Spleen (tissue), 7 donors: Measurements from ENCODE around the gene SYNGR2.

ENCODE experiments used
- CTCF ChIP-seq, 11 experiments: fragments of 200-600 bp in 7 of 11; fragments of 450-650 bp in 4 of 11; sonication (generic) in 4 of 11; IDR thresholded peaks in 8 of 11; conservative IDR thresholded peaks in 3 of 11; 1 replicate in 7 of 11; 2 replicates in 4 of 11; pipeline versions ENCODE4 v1.4.0 to v1.8.0; 2016 to 2021; ENCODE audit warnings: antibody characterized with exemption in 11 of 11, inconsistent platforms in 4 of 11, mild to moderate bottlenecking in 1 of 11
- POLR2A ChIP-seq, 3 donors: fragments of 450-650 bp; IDR thresholded peaks; one replicate each; pipeline ENCODE4 v1.5.1; 2017; ENCODE audit warnings: antibody characterized with exemption in 3 of 3, mild to moderate bottlenecking in 1 of 3
- donor health status: DM: no; HTN: no; CAD: no; lungs with moderate emphysema.
- donor health status: DM: no; HTN: no; CAD: no.
- donor health status: DM: no; HTN: no; CAD: no.

- TF ChIP-seq CTCF (IDR thresholded peaks at IDR 0.05 in 8 of 11, conservative IDR thresholded peaks at IDR 0.05 in 3 of 11) (no peak), POLR2A (IDR thresholded peaks at IDR 0.05) (no peak)
These were observed 28.3 kb downstream of the SYNGR2 start for GRCh38 chr17:78196716-78197115.
